Measurements from ENCODE around the gene SUSD5.
"Not testable (repeated sequence)": the region's sequence is repeated elsewhere in the genome, so short reads cannot be mapped to it uniquely, and the experiment has no call there.

The SUSD5 gene

GRCh38 chr3:33167716-33168336 is 50.8 kb downstream of the SUSD5 start:
- H3K4ac ChIP-seq (ENCODE audit: low read depth, low read length), result no peak overlapping the region
- no peaks in the 10 kb centered on the region for H3K79me2 ChIP-seq (ENCODE audit: control insufficient read depth, insufficient read depth, low read length)
- H3K4me3 ChIP-seq (ENCODE audit: low read length), result no peak overlapping the region
- no peaks in the 10 kb centered on the region for H3K4me1 ChIP-seq (ENCODE audit: control insufficient read depth, low read depth, low read length)
- no peaks in the 10 kb centered on the region for H3K79me1 ChIP-seq (ENCODE audit: low read length)
- no peak overlapping the region for H4K5ac ChIP-seq (ENCODE audit: low read length)
- H3K4me2 ChIP-seq (ENCODE audit: low read length), result no peak overlapping the region
- no peak overlapping the region for H3K9ac ChIP-seq (ENCODE audit: low read length)
- H3K18ac ChIP-seq (ENCODE audit: low read length), result no peak overlapping the region
- no peak overlapping the region for H2BK15ac ChIP-seq (replicated peaks; ENCODE audit: low read depth)
- no peak overlapping the region for H3K56ac ChIP-seq (ENCODE audit: low read length)
- H3K36me3 ChIP-seq (ENCODE audit: control insufficient read depth, insufficient read depth, low read length), result no peaks in the 10 kb centered on the region
- H2BK5ac ChIP-seq (ENCODE audit: low read length), result no peak overlapping the region
- H3K23ac ChIP-seq (ENCODE audit: low read length), result no peak overlapping the region
- no CpG with 5 or more reads among the region's 3 CpGs for WGBS (ENCODE audit: extremely low coverage, insufficient coverage, low lambda C conversion rate)
- no peaks in the 10 kb centered on the region for H3K27me3 ChIP-seq (ENCODE audit: insufficient read depth, low read length, poor library complexity)
- H2AK5ac ChIP-seq (ENCODE audit: low read length), result no peak overlapping the region
- H2BK120ac ChIP-seq (ENCODE audit: low read depth, low read length), result no peak overlapping the region
- no peak overlapping the region for H4K8ac ChIP-seq (ENCODE audit: low read depth, low read length)
- H3K27ac ChIP-seq (ENCODE audit: low read depth, low read length), result no peak overlapping the region
- peak; percentile 6 for DNase-seq

- Histone ChIP-seq H3K9ac (ENCODE audit: low read length) (no peak overlapping the region), H3K79me1 (ENCODE audit: low read length) (no peaks in the 10 kb centered on the region), H3K4me2 (ENCODE audit: low read length) (no peak overlapping the region), H3K18ac (ENCODE audit: low read length) (no peak overlapping the region), H3K79me2 (ENCODE audit: control insufficient read depth, insufficient read depth, low read length) (no peaks in the 10 kb centered on the region), H4K5ac (ENCODE audit: low read length) (no peak overlapping the region), H3K23ac (ENCODE audit: low read length) (no peak overlapping the region), H3K36me3 (ENCODE audit: control insufficient read depth, insufficient read depth, low read length) (no peaks in the 10 kb centered on the region), H3K4me1 (ENCODE audit: control insufficient read depth, low read depth, low read length) (no peaks in the 10 kb centered on the region), H2AK5ac (ENCODE audit: low read length) (no peak overlapping the region), H3K4ac (ENCODE audit: low read depth, low read length) (no peak overlapping the region), H2BK120ac (ENCODE audit: low read depth, low read length) (no peak overlapping the region), H3K27me3 (ENCODE audit: insufficient read depth, low read length, poor library complexity) (no peaks in the 10 kb centered on the region), H2BK5ac (ENCODE audit: low read length) (no peak overlapping the region), H2BK15ac (replicated peaks; ENCODE audit: low read depth) (no peak overlapping the region), H3K56ac (ENCODE audit: low read length) (no peak overlapping the region), H4K8ac (ENCODE audit: low read depth, low read length) (no peak overlapping the region), H3K27ac (ENCODE audit: low read depth, low read length) (no peak overlapping the region), H3K4me3 (ENCODE audit: low read length) (no peak overlapping the region)
- DNase-seq, result no peak
- WGBS (ENCODE audit: extremely low coverage, insufficient coverage, low lambda C conversion rate), result no CpG with 5 or more reads among the region's 3 CpGs
Measured at GRCh38 chr3:33167284-33167683, 51.3 kb downstream of the SUSD5 start.

- Histone ChIP-seq H3K18ac (ENCODE audit: low read length) (no peak overlapping the region), H3K4me3 (ENCODE audit: low read length) (no peak overlapping the region), H3K27ac (ENCODE audit: low read depth, low read length) (no peak overlapping the region), H2BK15ac (replicated peaks; ENCODE audit: low read depth) (no peak overlapping the region), H2AK5ac (ENCODE audit: low read length) (no peak overlapping the region), H3K4me1 (ENCODE audit: control insufficient read depth, low read depth, low read length) (no peaks in the 10 kb centered on the region), H2BK5ac (ENCODE audit: low read length) (no peak overlapping the region), H3K23ac (ENCODE audit: low read length) (no peak overlapping the region), H4K5ac (ENCODE audit: low read length) (no peak overlapping the region), H3K4me2 (ENCODE audit: low read length) (no peak overlapping the region), H2BK120ac (ENCODE audit: low read depth, low read length) (no peak overlapping the region), H3K4ac (ENCODE audit: low read depth, low read length) (no peak overlapping the region), H3K79me2 (ENCODE audit: control insufficient read depth, insufficient read depth, low read length) (no peaks in the 10 kb centered on the region), H3K56ac (ENCODE audit: low read length) (no peak overlapping the region), H3K79me1 (ENCODE audit: low read length) (no peaks in the 10 kb centered on the region), H3K27me3 (ENCODE audit: insufficient read depth, low read length, poor library complexity) (no peaks in the 10 kb centered on the region), H3K9ac (ENCODE audit: low read length) (no peak overlapping the region), H3K36me3 (ENCODE audit: control insufficient read depth, insufficient read depth, low read length) (no peaks in the 10 kb centered on the region), H4K8ac (ENCODE audit: low read depth, low read length) (no peak overlapping the region)
- no CpG with 5 or more reads among the region's 2 CpGs for WGBS (ENCODE audit: extremely low coverage, insufficient coverage, low lambda C conversion rate)
- no peak for DNase-seq
Measured at GRCh38 chr3:33166095-33166494, 52.5 kb downstream of the SUSD5 start.

- no peak overlapping the region for H3K9ac ChIP-seq (ENCODE audit: low read length)
- H3K4me2 ChIP-seq (ENCODE audit: low read length), result no peak overlapping the region
- H2BK120ac ChIP-seq (ENCODE audit: low read depth, low read length), result no peak overlapping the region
- no peaks in the 10 kb centered on the region for H3K36me3 ChIP-seq (ENCODE audit: control insufficient read depth, insufficient read depth, low read length)
- no peak overlapping the region for H3K4ac ChIP-seq (ENCODE audit: low read depth, low read length)
- H4K5ac ChIP-seq (ENCODE audit: low read length), result no peak overlapping the region
- no peaks in the 10 kb centered on the region for H3K79me1 ChIP-seq (ENCODE audit: low read length)
- H3K79me2 ChIP-seq (ENCODE audit: control insufficient read depth, insufficient read depth, low read length), result no peaks in the 10 kb centered on the region
- H4K8ac ChIP-seq (ENCODE audit: low read depth, low read length), result no peak overlapping the region
- no CpG with 5 or more reads among the region's 1 CpG for WGBS (ENCODE audit: extremely low coverage, insufficient coverage, low lambda C conversion rate)
- H3K18ac ChIP-seq (ENCODE audit: low read length), result no peak overlapping the region
- H3K23ac ChIP-seq (ENCODE audit: low read length), result no peak overlapping the region
- H2BK15ac ChIP-seq (replicated peaks; ENCODE audit: low read depth), result no peak overlapping the region
- no peak overlapping the region for H3K27ac ChIP-seq (ENCODE audit: low read depth, low read length)
- H3K56ac ChIP-seq (ENCODE audit: low read length), result no peak overlapping the region
- no peak for DNase-seq
- H2BK5ac ChIP-seq (ENCODE audit: low read length), result no peak overlapping the region
- H3K4me3 ChIP-seq (ENCODE audit: low read length), result no peak overlapping the region
- no peak overlapping the region for H2AK5ac ChIP-seq (ENCODE audit: low read length)
- H3K4me1 ChIP-seq (ENCODE audit: control insufficient read depth, low read depth, low read length), result no peaks in the 10 kb centered on the region
- H3K27me3 ChIP-seq (ENCODE audit: insufficient read depth, low read length, poor library complexity), result no peaks in the 10 kb centered on the region
Measured at GRCh38 chr3:33165372-33165771, 53.2 kb downstream of the SUSD5 start.

- not testable (repeated sequence) for H3K18ac ChIP-seq (ENCODE audit: low read length); DNase-seq
- WGBS (ENCODE audit: extremely low coverage, insufficient coverage, low lambda C conversion rate), result no CpG with 5 or more reads among the region's 5 CpGs
Measured at GRCh38 chr3:33162621-33163020, 56.0 kb downstream of the SUSD5 start.

GRCh38 chr3:33159981-33160380 is 58.6 kb downstream of the SUSD5 start:
- Histone ChIP-seq H3K9ac (ENCODE audit: low read length) (no peak overlapping the region), H2BK5ac (ENCODE audit: low read length) (no peak overlapping the region), H3K27ac (ENCODE audit: low read depth, low read length) (no peak overlapping the region), H2BK15ac (replicated peaks; ENCODE audit: low read depth) (no peak overlapping the region), H3K79me2 (ENCODE audit: control insufficient read depth, insufficient read depth, low read length) (no peaks in the 10 kb centered on the region), H3K4me1 (ENCODE audit: control insufficient read depth, low read depth, low read length) (no peaks in the 10 kb centered on the region), H3K18ac (ENCODE audit: low read length) (no peak overlapping the region), H3K4ac (ENCODE audit: low read depth, low read length) (no peak overlapping the region), H2AK5ac (ENCODE audit: low read length) (no peak overlapping the region), H4K8ac (ENCODE audit: low read depth, low read length) (no peak overlapping the region), H3K4me2 (ENCODE audit: low read length) (no peak overlapping the region), H3K27me3 (ENCODE audit: insufficient read depth, low read length, poor library complexity) (no peaks in the 10 kb centered on the region), H4K5ac (ENCODE audit: low read length) (no peak overlapping the region), H3K4me3 (ENCODE audit: low read length) (no peak overlapping the region), H3K23ac (ENCODE audit: low read length) (no peak overlapping the region), H2BK120ac (ENCODE audit: low read depth, low read length) (no peak overlapping the region), H3K36me3 (ENCODE audit: control insufficient read depth, insufficient read depth, low read length) (no peaks in the 10 kb centered on the region), H3K79me1 (ENCODE audit: low read length) (no peaks in the 10 kb centered on the region), H3K56ac (ENCODE audit: low read length) (no peak overlapping the region)
- no CpG with 5 or more reads among the region's 3 CpGs for WGBS (ENCODE audit: extremely low coverage, insufficient coverage, low lambda C conversion rate)
- no peak for DNase-seq

More at GRCh38 chr3:33162621-33163020, 56.0 kb downstream of the SUSD5 start:
- not testable (repeated sequence) for H3K56ac ChIP-seq (ENCODE audit: low read length); H3K79me1 ChIP-seq (ENCODE audit: low read length); H3K23ac ChIP-seq (ENCODE audit: low read length); H2BK120ac ChIP-seq (ENCODE audit: low read depth, low read length); H2BK15ac ChIP-seq (replicated peaks; ENCODE audit: low read depth); H2AK5ac ChIP-seq (ENCODE audit: low read length); H3K9ac ChIP-seq (ENCODE audit: low read length); H3K4me1 ChIP-seq (ENCODE audit: control insufficient read depth, low read depth, low read length); H3K27ac ChIP-seq (ENCODE audit: low read depth, low read length); H3K4ac ChIP-seq (ENCODE audit: low read depth, low read length); H2BK5ac ChIP-seq (ENCODE audit: low read length); H3K79me2 ChIP-seq (ENCODE audit: control insufficient read depth, insufficient read depth, low read length); H4K5ac ChIP-seq (ENCODE audit: low read length); H3K4me3 ChIP-seq (ENCODE audit: low read length); H4K8ac ChIP-seq (ENCODE audit: low read depth, low read length); H3K4me2 ChIP-seq (ENCODE audit: low read length); H3K27me3 ChIP-seq (ENCODE audit: insufficient read depth, low read length, poor library complexity); H3K36me3 ChIP-seq (ENCODE audit: control insufficient read depth, insufficient read depth, low read length)
